ENCODE data around the gene TTC21A.

Gene TTC21A

DNA sequence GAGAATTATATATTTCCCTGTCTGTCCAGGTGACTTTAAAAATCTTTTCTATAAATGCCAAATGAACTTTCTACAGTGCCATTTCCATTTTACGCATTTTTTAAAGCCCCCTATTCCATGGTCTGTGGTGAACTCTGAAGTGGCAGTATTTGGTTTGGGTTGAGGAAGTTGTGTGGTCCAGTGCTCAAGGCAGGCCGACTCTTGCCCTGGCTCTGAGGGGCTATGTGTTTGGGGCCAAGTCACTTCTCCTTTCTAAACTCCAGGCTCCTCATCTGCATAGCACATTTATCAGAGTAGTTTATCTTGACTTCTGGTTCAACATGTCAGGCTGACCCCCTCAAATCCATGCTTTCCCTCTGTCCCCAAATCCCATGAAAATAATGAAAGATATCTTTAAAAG is 14.1 kb downstream of the TTC21A start:
- Histone ChIP-seq H3K9me2 (replicated peaks; ENCODE audit: insufficient read depth, low read length) (no peaks in the 10 kb centered on the region), H3K79me2 (ENCODE audit: low read length) (no peaks in the 10 kb centered on the region), H3K4me3 (ENCODE audit: low read length) (no peak overlapping the region), H3K27ac (ENCODE audit: low read length) (no peak overlapping the region), H2AFZ (ENCODE audit: low read length) (no peak overlapping the region), H3K4me2 (ENCODE audit: low read depth, low read length) (no peak overlapping the region), H3K36me3 (replicated peaks; ENCODE audit: insufficient read depth, low read length) (no peaks in the 10 kb centered on the region), H3F3A (ENCODE audit: insufficient read depth, low read length) (peaks cover 5% of the 10 kb centered on the region; the same call in 1 of the 2 replicates), H3K9me3 (replicated peaks; ENCODE audit: insufficient read depth, low read length) (no peaks in the 10 kb centered on the region), H3K9ac (ENCODE audit: low read length) (no peak overlapping the region), H4K20me1 (ENCODE audit: insufficient read depth, low read length) (no peaks in the 10 kb centered on the region), H3K27me3 (replicated peaks; ENCODE audit: insufficient read depth, low read length) (no peaks in the 10 kb centered on the region), H3K4me1 (ENCODE audit: low read length) (peaks cover 25% of the 10 kb centered on the region)
- DNase-seq: no peak
- no peak for TF ChIP-seq EZH2phosphoT487 (IDR thresholded peaks at IDR 0.05; ENCODE audit: low read length)
- no peak for TF ChIP-seq EZH2 (optimal IDR thresholded peaks at IDR 0.05; ENCODE audit: low read depth, low read length)
- TF ChIP-seq CTCF (IDR thresholded peaks at IDR 0.05; ENCODE audit: low read length): no peak

- DNase-seq: no peak
- H3K27me3 ChIP-seq (replicated peaks; ENCODE audit: insufficient read depth, low read length): no peaks in the 10 kb centered on the region
- H3K27ac ChIP-seq (ENCODE audit: low read length): no peak overlapping the region
- H3K9ac ChIP-seq (ENCODE audit: low read length): no peak overlapping the region
- H3K36me3 ChIP-seq (replicated peaks; ENCODE audit: insufficient read depth, low read length): no peaks in the 10 kb centered on the region
- no peak overlapping the region for H3K4me3 ChIP-seq (ENCODE audit: low read length)
- H3F3A ChIP-seq (ENCODE audit: insufficient read depth, low read length): peaks cover 5% of the 10 kb centered on the region; the same call in 1 of the 2 replicates
- no peak overlapping the region for H2AFZ ChIP-seq (ENCODE audit: low read length)
- H4K20me1 ChIP-seq (ENCODE audit: insufficient read depth, low read length): no peaks in the 10 kb centered on the region
- TF ChIP-seq CTCF (IDR thresholded peaks at IDR 0.05; ENCODE audit: low read length) (no peak), EZH2 (optimal IDR thresholded peaks at IDR 0.05; ENCODE audit: low read depth, low read length) (no peak), EZH2phosphoT487 (IDR thresholded peaks at IDR 0.05; ENCODE audit: low read length) (no peak)
- no peaks in the 10 kb centered on the region for H3K9me2 ChIP-seq (replicated peaks; ENCODE audit: insufficient read depth, low read length)
- no peaks in the 10 kb centered on the region for H3K79me2 ChIP-seq (ENCODE audit: low read length)
- no peaks in the 10 kb centered on the region for H3K9me3 ChIP-seq (replicated peaks; ENCODE audit: insufficient read depth, low read length)
- H3K4me1 ChIP-seq (ENCODE audit: low read length): peaks cover 23% of the 10 kb centered on the region
- H3K4me2 ChIP-seq (ENCODE audit: low read depth, low read length): no peak overlapping the region
Observed at GRCh38 chr3:39122813-39123212, 15.3 kb downstream of the TTC21A start.

DNA sequence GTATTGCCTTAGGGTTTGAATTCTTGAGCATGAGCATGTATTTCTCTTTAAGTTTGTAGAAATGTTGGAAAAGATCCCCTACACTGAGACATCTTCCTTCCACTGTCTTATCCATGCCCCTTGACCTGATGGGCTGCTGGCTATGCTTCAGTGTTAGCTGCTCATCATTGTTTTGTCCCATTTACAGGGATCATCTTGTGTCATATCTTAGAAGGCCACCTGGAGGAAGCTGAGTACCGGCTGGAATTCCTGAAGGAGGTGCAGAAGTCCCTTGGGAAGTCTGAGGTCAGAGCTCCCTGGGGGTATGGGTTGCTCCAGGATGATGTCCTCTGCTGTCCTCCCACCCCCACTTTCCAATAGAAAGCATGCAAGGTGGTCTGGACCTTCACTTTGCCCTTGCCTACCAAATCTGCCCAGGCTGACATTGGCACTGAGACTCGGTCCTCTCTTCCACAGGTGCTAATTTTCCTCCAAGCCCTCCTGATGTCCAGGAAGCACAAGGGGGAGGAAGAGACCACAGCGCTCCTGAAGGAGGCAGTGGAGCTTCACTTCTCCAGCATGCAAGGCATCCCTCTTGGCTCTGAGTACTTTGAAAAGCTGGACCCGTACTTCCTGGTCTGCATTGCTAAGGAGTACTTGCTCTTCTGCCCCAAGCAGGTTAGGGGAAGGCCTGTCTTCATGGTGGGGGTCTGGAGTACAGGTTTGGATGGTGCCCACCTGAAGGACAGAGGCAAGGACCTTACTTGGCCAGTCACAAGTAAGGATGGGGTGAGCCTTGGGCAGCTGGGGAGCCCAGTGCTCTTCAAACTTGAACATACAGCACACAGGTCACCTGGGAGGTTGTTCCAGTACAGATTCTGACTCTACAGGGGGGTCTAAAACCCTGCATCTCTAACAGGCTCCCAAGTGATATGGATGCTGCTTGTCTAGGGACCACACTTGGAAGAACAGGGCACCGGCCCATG is 17.7 kb downstream of the TTC21A start:
- TF ChIP-seq EZH2 (optimal IDR thresholded peaks at IDR 0.05; ENCODE audit: low read depth, low read length) (no peak), EZH2phosphoT487 (IDR thresholded peaks at IDR 0.05; ENCODE audit: low read length) (no peak), CTCF (IDR thresholded peaks at IDR 0.05; ENCODE audit: low read length) (no peak)
- Histone ChIP-seq H3K9me2 (replicated peaks; ENCODE audit: insufficient read depth, low read length) (no peaks in the 10 kb centered on the region), H3F3A (ENCODE audit: insufficient read depth, low read length) (no peaks in the 10 kb centered on the region), H2AFZ (ENCODE audit: low read length) (no peak overlapping the region), H3K27ac (ENCODE audit: low read length) (no peak overlapping the region), H3K27me3 (replicated peaks; ENCODE audit: insufficient read depth, low read length) (no peaks in the 10 kb centered on the region), H3K9me3 (replicated peaks; ENCODE audit: insufficient read depth, low read length) (no peaks in the 10 kb centered on the region), H3K79me2 (ENCODE audit: low read length) (no peaks in the 10 kb centered on the region), H3K4me1 (ENCODE audit: low read length) (0 out of 2 replicates have a peak, but pooled peaks cover 7% of the 10 kb centered on the region), H3K4me2 (ENCODE audit: low read depth, low read length) (no peak overlapping the region), H4K20me1 (ENCODE audit: insufficient read depth, low read length) (no peaks in the 10 kb centered on the region), H3K4me3 (ENCODE audit: low read length) (no peak overlapping the region), H3K36me3 (replicated peaks; ENCODE audit: insufficient read depth, low read length) (no peaks in the 10 kb centered on the region), H3K9ac (ENCODE audit: low read length) (no peak overlapping the region)
- DNase-seq: no peak
